Measurements from ENCODE around the gene PARP9.

PARP9 gene

DNA sequence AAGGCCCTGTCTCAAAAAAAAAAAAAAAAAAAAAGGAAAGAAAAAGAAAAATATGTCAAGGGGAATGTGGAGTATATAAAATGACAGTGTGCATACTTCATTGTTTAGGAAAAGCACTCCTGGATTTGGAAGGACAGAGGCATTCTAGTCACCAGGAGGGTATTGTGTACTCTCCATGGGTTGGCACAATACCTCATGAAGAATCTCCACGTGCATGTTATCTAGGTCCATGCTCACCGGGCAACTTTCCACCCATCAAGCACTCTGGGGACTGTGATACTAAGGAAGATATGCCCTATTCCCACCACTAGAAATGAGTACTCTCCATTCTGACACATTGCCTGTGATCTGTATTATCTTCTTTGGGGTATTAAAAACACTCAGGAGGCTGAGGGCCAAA is 33.9 kb downstream of the PARP9 start:
- no CpG with 5 or more reads among the region's 2 CpGs for WGBS (ENCODE audit: extremely low coverage, insufficient coverage, low lambda C conversion rate)

DNA sequence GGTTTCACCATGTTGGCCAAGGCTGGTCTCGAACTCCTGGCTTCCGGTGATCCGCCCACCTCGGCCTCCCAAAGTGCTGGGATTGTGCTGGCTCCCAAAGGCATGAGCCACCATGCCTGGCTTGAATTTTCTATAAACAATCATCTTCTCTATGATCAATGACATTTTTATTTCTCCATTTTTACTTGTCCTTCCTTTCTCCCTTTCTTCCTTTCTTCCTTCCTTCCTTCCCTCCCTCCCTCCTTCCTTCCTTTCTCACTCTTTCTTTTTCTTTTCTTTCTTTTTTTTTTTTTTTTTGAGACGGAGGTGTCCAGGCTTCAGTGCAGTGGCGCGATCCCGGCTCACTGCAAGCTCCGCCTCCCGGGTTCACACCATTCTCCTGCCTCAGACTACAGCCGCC is 40.8 kb downstream of the PARP9 start:
- H3K27me3 ChIP-seq (ENCODE audit: insufficient read depth, low read length, poor library complexity), result no peaks in the 10 kb centered on the region
- no peak overlapping the region for H2AK5ac ChIP-seq (ENCODE audit: low read length)
- no peak overlapping the region for H2BK120ac ChIP-seq (ENCODE audit: low read depth, low read length)
- no peak overlapping the region for H3K4ac ChIP-seq (ENCODE audit: low read depth, low read length)
- H3K56ac ChIP-seq (ENCODE audit: low read length), result no peak overlapping the region
- H3K79me1 ChIP-seq (ENCODE audit: low read length), result no peaks in the 10 kb centered on the region
- no peak overlapping the region for H3K23ac ChIP-seq (ENCODE audit: low read length)
- no peak overlapping the region for H3K4me2 ChIP-seq (ENCODE audit: low read length)
- H3K18ac ChIP-seq (ENCODE audit: low read length), result no peak overlapping the region
- H3K4me1 ChIP-seq (ENCODE audit: control insufficient read depth, low read depth, low read length), result no peaks in the 10 kb centered on the region
- no peak overlapping the region for H2BK15ac ChIP-seq (replicated peaks; ENCODE audit: low read depth)
- no CpG with 5 or more reads among the region's 11 CpGs for WGBS (ENCODE audit: extremely low coverage, insufficient coverage, low lambda C conversion rate)
- no peak overlapping the region for H2BK5ac ChIP-seq (ENCODE audit: low read length)
- H4K5ac ChIP-seq (ENCODE audit: low read length), result no peak overlapping the region
- no peak overlapping the region for H3K9ac ChIP-seq (ENCODE audit: low read length)
- H4K8ac ChIP-seq (ENCODE audit: low read depth, low read length), result no peak overlapping the region
- H3K79me2 ChIP-seq (ENCODE audit: control insufficient read depth, insufficient read depth, low read length), result no peaks in the 10 kb centered on the region
- no peak overlapping the region for H3K4me3 ChIP-seq (ENCODE audit: low read length)
- no peak overlapping the region for H3K27ac ChIP-seq (ENCODE audit: low read depth, low read length)
- no peaks in the 10 kb centered on the region for H3K36me3 ChIP-seq (ENCODE audit: control insufficient read depth, insufficient read depth, low read length)
- no peak for DNase-seq

More for the DNA sequence above, 33.9 kb downstream of the PARP9 start:
- H3K9ac ChIP-seq (ENCODE audit: low read length), result no peak overlapping the region
- H3K36me3 ChIP-seq (ENCODE audit: control insufficient read depth, insufficient read depth, low read length), result no peaks in the 10 kb centered on the region
- H2AK5ac ChIP-seq (ENCODE audit: low read length), result no peak overlapping the region
- H4K5ac ChIP-seq (ENCODE audit: low read length), result no peak overlapping the region
- H3K79me1 ChIP-seq (ENCODE audit: low read length), result no peaks in the 10 kb centered on the region
- no peak overlapping the region for H3K4me3 ChIP-seq (ENCODE audit: low read length)
- no peak overlapping the region for H3K27ac ChIP-seq (ENCODE audit: low read depth, low read length)
- H3K4me2 ChIP-seq (ENCODE audit: low read length), result no peak overlapping the region
- H4K8ac ChIP-seq (ENCODE audit: low read depth, low read length), result no peak overlapping the region
- DNase-seq, result no peak
- no peak overlapping the region for H2BK15ac ChIP-seq (replicated peaks; ENCODE audit: low read depth)
- no peak overlapping the region for H2BK120ac ChIP-seq (ENCODE audit: low read depth, low read length)
- no peak overlapping the region for H3K4ac ChIP-seq (ENCODE audit: low read depth, low read length)
- H3K4me1 ChIP-seq (ENCODE audit: control insufficient read depth, low read depth, low read length), result no peaks in the 10 kb centered on the region
- no peak overlapping the region for H3K23ac ChIP-seq (ENCODE audit: low read length)
- no peak overlapping the region for H3K56ac ChIP-seq (ENCODE audit: low read length)
- H3K18ac ChIP-seq (ENCODE audit: low read length), result no peak overlapping the region
- no peaks in the 10 kb centered on the region for H3K27me3 ChIP-seq (ENCODE audit: insufficient read depth, low read length, poor library complexity)
- H2BK5ac ChIP-seq (ENCODE audit: low read length), result no peak overlapping the region
- no peaks in the 10 kb centered on the region for H3K79me2 ChIP-seq (ENCODE audit: control insufficient read depth, insufficient read depth, low read length)

DNA sequence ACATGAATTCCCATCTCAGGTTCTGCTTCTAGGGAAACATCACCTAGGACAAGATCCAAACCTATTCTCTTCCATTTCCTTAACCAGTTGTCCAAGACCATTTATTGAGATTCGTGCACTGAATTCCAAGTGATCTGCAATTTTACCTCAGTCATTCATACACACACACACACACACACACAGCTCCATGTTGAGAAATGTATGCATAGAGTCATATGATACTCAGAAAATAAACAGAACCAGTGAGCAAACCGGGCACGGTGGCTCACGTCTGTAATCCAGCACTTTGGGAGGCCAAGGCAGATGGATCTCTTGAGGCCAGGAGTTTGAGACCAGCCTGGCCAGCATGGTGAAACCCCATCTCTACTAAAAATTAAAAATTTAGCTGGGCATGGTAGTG is 43.2 kb downstream of the PARP9 start:
- Histone ChIP-seq H3K56ac (ENCODE audit: low read length) (no peak overlapping the region), H3K4me1 (ENCODE audit: control insufficient read depth, low read depth, low read length) (no peaks in the 10 kb centered on the region), H2BK120ac (ENCODE audit: low read depth, low read length) (no peak overlapping the region), H4K5ac (ENCODE audit: low read length) (no peak overlapping the region), H3K4me3 (ENCODE audit: low read length) (no peak overlapping the region), H2AK5ac (ENCODE audit: low read length) (no peak overlapping the region), H3K9ac (ENCODE audit: low read length) (no peak overlapping the region), H3K4ac (ENCODE audit: low read depth, low read length) (no peak overlapping the region), H3K23ac (ENCODE audit: low read length) (no peak overlapping the region), H3K27ac (ENCODE audit: low read depth, low read length) (no peak overlapping the region), H3K18ac (ENCODE audit: low read length) (no peak overlapping the region), H3K27me3 (ENCODE audit: insufficient read depth, low read length, poor library complexity) (no peaks in the 10 kb centered on the region), H3K4me2 (ENCODE audit: low read length) (no peak overlapping the region), H3K36me3 (ENCODE audit: control insufficient read depth, insufficient read depth, low read length) (no peaks in the 10 kb centered on the region), H2BK5ac (ENCODE audit: low read length) (no peak overlapping the region), H3K79me1 (ENCODE audit: low read length) (no peaks in the 10 kb centered on the region), H3K79me2 (ENCODE audit: control insufficient read depth, insufficient read depth, low read length) (no peaks in the 10 kb centered on the region), H2BK15ac (replicated peaks; ENCODE audit: low read depth) (no peak overlapping the region), H4K8ac (ENCODE audit: low read depth, low read length) (no peak overlapping the region)
- DNase-seq, result no peak
- no CpG with 5 or more reads among the region's 4 CpGs for WGBS (ENCODE audit: extremely low coverage, insufficient coverage, low lambda C conversion rate)

DNA sequence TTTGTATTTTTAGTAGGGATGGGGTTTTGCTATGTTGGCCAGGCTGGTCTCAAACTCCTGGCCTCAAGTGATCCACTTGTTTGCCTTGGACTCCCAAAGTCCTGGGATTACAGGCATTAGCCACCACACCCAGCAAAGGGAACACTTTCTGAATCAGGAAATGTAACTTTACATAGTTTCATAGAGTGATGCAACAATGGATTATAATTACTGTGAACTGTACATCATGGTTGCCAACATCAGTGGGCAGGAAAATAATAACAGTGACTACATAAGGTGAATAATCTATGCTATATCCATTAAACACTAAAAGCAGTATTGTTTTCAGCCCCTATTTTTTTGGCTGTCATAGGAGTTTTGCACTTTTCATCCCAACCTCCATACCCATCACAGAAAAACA is 44.4 kb downstream of the PARP9 start:
- Histone ChIP-seq H4K5ac (ENCODE audit: low read length) (no peak overlapping the region), H3K23ac (ENCODE audit: low read length) (no peak overlapping the region), H3K4ac (ENCODE audit: low read depth, low read length) (no peak overlapping the region), H3K79me2 (ENCODE audit: control insufficient read depth, insufficient read depth, low read length) (no peaks in the 10 kb centered on the region), H3K4me3 (ENCODE audit: low read length) (no peak overlapping the region), H3K36me3 (ENCODE audit: control insufficient read depth, insufficient read depth, low read length) (no peaks in the 10 kb centered on the region), H2BK5ac (ENCODE audit: low read length) (no peak overlapping the region), H4K8ac (ENCODE audit: low read depth, low read length) (no peak overlapping the region), H3K4me1 (ENCODE audit: control insufficient read depth, low read depth, low read length) (no peaks in the 10 kb centered on the region), H2BK120ac (ENCODE audit: low read depth, low read length) (no peak overlapping the region), H2AK5ac (ENCODE audit: low read length) (no peak overlapping the region), H3K27ac (ENCODE audit: low read depth, low read length) (no peak overlapping the region), H3K27me3 (ENCODE audit: insufficient read depth, low read length, poor library complexity) (no peaks in the 10 kb centered on the region), H2BK15ac (replicated peaks; ENCODE audit: low read depth) (no peak overlapping the region), H3K9ac (ENCODE audit: low read length) (no peak overlapping the region), H3K4me2 (ENCODE audit: low read length) (no peak overlapping the region), H3K56ac (ENCODE audit: low read length) (no peak overlapping the region), H3K18ac (ENCODE audit: low read length) (no peak overlapping the region), H3K79me1 (ENCODE audit: low read length) (no peaks in the 10 kb centered on the region)
- no peak for DNase-seq

DNA sequence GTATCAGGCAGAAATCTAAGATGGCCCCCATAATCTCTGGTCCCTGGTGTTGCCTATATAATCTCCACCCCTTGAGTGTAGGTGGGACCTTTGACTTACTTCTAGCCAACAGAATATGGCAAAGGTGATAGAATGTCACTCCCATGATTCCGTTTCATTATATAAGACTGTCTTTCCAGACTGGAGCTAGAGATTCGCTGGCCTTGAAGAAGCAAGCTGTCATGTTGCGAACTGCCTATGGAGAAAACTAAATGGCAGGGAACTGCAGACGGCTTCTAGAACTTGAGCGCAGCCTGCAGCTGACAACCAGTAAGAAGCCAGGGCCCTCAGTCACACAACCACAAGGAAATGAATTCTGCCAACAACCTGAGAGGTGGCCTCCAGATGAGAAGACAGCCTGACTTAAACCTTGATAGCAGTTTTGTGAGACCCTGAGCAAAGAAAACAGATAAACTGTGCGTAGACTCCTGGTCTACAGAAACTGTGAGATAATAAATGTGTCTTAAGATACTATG is 47.2 kb downstream of the PARP9 start:
- H2AK5ac ChIP-seq (ENCODE audit: low read length), result no peak overlapping the region

DNA sequence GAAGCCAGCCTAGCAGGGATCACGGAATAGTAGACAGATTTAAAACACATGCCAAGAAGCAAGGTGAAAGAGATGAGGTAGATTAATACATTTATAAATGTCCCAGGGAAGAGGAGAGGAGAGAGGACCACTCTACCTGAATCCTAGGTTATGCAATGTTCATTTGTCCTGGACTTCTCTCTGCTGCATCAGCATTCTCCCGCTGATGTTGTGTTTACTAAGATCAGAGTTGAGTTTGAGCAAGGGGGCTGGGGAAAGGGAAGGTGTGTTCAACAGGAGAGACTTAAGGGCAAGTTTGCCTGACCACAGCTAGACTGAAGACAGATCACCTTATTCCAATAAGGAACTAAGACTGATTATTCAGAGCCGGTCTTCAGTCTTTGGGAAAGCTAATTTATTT is 48.2 kb downstream of the PARP9 start:
- Histone ChIP-seq H3K23ac (ENCODE audit: low read length) (no peak overlapping the region), H3K36me3 (ENCODE audit: control insufficient read depth, insufficient read depth, low read length) (no peaks in the 10 kb centered on the region)
- no CpG with 5 or more reads among the region's 3 CpGs for WGBS (ENCODE audit: extremely low coverage, insufficient coverage, low lambda C conversion rate)

More for the DNA sequence above, 47.2 kb downstream of the PARP9 start:
- Histone ChIP-seq H4K5ac (ENCODE audit: low read length) (no peak overlapping the region), H2BK5ac (ENCODE audit: low read length) (no peak overlapping the region), H3K9ac (ENCODE audit: low read length) (no peak overlapping the region), H4K8ac (ENCODE audit: low read depth, low read length) (no peak overlapping the region), H3K79me1 (ENCODE audit: low read length) (no peaks in the 10 kb centered on the region), H2BK120ac (ENCODE audit: low read depth, low read length) (no peak overlapping the region), H3K79me2 (ENCODE audit: control insufficient read depth, insufficient read depth, low read length) (peaks cover 16% of the 10 kb centered on the region), H3K4me3 (ENCODE audit: low read length) (no peak overlapping the region), H3K27ac (ENCODE audit: low read depth, low read length) (no peak overlapping the region), H3K4me1 (ENCODE audit: control insufficient read depth, low read depth, low read length) (no peaks in the 10 kb centered on the region), H3K23ac (ENCODE audit: low read length) (no peak overlapping the region), H3K18ac (ENCODE audit: low read length) (no peak overlapping the region), H3K4me2 (ENCODE audit: low read length) (no peak overlapping the region), H3K36me3 (ENCODE audit: control insufficient read depth, insufficient read depth, low read length) (no peaks in the 10 kb centered on the region), H2BK15ac (replicated peaks; ENCODE audit: low read depth) (no peak overlapping the region), H3K56ac (ENCODE audit: low read length) (no peak overlapping the region), H3K27me3 (ENCODE audit: insufficient read depth, low read length, poor library complexity) (no peaks in the 10 kb centered on the region), H3K4ac (ENCODE audit: low read depth, low read length) (no peak overlapping the region)
- WGBS (ENCODE audit: extremely low coverage, insufficient coverage, low lambda C conversion rate), result no CpG with 5 or more reads among the region's 6 CpGs
- DNase-seq, result no peak

More for the DNA sequence above, 48.2 kb downstream of the PARP9 start:
- Histone ChIP-seq H3K18ac (ENCODE audit: low read length) (no peak overlapping the region), H2AK5ac (ENCODE audit: low read length) (no peak overlapping the region), H3K27ac (ENCODE audit: low read depth, low read length) (no peak overlapping the region), H3K56ac (ENCODE audit: low read length) (no peak overlapping the region), H3K4me3 (ENCODE audit: low read length) (no peak overlapping the region), H2BK15ac (replicated peaks; ENCODE audit: low read depth) (no peak overlapping the region), H3K4ac (ENCODE audit: low read depth, low read length) (no peak overlapping the region), H3K4me1 (ENCODE audit: control insufficient read depth, low read depth, low read length) (no peaks in the 10 kb centered on the region), H4K8ac (ENCODE audit: low read depth, low read length) (no peak overlapping the region), H3K79me2 (ENCODE audit: control insufficient read depth, insufficient read depth, low read length) (peaks cover 23% of the 10 kb centered on the region), H3K79me1 (ENCODE audit: low read length) (no peaks in the 10 kb centered on the region), H3K4me2 (ENCODE audit: low read length) (no peak overlapping the region), H3K27me3 (ENCODE audit: insufficient read depth, low read length, poor library complexity) (no peaks in the 10 kb centered on the region), H2BK5ac (ENCODE audit: low read length) (no peak overlapping the region), H3K9ac (ENCODE audit: low read length) (no peak overlapping the region), H2BK120ac (ENCODE audit: low read depth, low read length) (no peak overlapping the region), H4K5ac (ENCODE audit: low read length) (no peak overlapping the region)
- DNase-seq, result no peak

Data from mesendoderm (in vitro differentiated cells).